Stimulated activated CD8-positive, alpha-beta memory T cell treated with anti-CD3 and anti-CD28 coated beads, Interleukin-7, amount 100 ng/mL, for 48 hours (primary cell): Measurements from ENCODE around the gene VAMP4.
"Not testable (repeated sequence)": the region's sequence is repeated elsewhere in the genome, so short reads cannot be mapped to it uniquely, and the experiment has no call there.

Source experiments
- DNase-seq, 2 donors: peaks; one replicate each; pipeline ENCODE4 v3.0.0-alpha.2; 2020; ENCODE audit warnings: low read depth in 1 of 2; ENCODE audit errors: extremely low read depth in 1 of 2

VAMP4 gene

GRCh38 chr1:171753182-171753581 lies 11.3 kb upstream of the VAMP4 start:
- DNase-seq, result no peak

- DNase-seq, result no peak
These were observed 9.4 kb upstream of the VAMP4 start for GRCh38 chr1:171751221-171751620.

GRCh38 chr1:171748651-171749050 lies 6.8 kb upstream of the VAMP4 start:
- no peak for DNase-seq

GRCh38 chr1:171744986-171745385 lies 3.1 kb upstream of the VAMP4 start:
- no peak for DNase-seq

DNA sequence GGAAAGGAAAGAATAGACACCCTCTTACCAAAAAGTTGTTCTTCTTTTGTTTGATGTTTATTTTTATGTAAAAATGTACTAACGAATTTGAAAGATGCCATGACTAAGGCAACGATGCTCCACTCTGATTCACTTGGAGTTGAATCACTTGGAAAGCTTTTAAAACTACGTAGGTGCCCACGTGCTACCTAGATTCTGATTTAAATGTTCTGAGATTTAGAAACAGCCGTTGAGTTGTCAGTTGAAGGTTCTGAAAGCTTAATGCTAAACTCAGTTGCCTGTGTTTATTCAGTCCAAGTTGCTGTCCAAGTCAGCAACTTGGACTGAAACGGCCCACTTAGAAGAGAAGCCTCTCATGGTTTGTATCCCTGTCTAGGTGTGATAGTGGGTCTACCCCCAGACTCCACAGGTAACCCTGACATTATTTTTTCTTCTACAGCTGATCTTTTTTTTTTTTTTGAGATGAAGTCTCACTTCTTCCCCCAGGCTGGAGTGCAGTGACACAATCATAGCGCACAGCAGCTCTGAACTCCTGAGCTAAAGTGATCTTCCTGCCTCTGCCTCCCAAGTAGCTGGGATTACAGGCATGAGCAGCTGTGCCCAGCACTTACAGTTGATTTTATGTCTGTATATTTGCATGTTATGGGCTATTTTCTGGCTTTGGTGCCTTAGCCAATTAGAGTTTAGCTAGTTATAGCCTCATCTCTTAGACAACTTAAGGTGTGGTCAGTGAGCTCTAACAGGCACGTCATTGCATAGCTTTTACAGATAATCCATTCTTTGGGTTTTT lies 1.4 kb upstream of the VAMP4 start:
- DNase-seq, result no peak

DNA sequence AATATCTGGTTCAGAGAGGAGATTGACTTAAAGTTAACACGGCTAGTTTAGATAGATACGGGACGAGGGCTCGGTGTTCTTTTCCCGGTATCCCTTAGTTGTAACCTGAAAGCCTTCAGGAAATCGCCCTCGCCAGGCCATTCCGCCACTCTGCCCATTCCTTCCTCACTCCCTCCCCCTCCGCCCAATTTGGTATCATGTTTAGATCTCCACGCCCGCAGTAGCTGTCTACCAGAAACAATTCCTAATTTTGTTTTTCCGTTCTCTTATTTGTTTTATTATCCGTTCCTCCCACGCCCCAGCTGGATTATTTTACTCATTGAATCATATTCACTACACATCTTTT lies 685 bp upstream of the VAMP4 start:
- DNase-seq, result no peak

DNA sequence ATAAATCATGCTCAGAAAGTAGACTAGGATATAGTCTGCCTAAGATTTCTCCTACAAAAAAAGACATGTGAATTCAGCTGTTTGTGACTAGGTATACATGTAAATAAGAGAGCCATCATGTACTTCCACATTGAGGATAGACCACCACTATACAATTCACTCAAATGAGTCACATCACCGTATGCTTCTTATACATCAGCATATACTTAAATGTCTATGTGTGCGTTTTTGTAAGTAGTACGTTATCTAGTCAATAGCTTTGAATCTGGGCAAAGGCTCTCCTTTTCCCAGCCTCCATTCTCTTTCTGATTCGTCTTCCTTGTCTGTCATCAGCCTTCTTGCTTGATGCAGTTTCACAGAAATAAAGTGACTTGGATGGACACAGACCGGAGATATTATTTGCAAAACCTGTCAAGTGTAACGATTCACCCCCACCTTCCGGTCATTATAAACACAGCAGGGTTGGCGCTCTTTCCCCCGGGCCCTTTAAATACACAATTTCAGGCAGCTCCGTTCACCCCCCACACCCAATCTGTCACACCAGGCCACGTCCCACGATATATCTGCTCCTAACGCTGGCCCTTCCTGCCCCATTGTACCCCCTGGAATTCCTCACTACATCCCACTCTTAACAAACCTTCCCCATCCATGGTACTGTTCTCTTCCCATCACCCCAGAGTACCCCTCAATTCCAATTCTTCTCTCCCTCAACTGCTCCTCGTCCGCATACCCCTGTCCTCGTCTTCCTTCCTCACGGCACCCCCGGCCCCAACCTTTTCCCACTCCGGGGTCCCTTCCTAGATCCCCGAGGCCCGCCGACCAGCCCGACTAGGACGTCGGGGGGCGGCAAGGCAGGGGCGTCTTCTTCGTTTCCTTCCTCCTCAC lies 636 bp downstream of the VAMP4 start:
- peak in 1 of 2 donors; percentile 16 for DNase-seq

GRCh38 chr1:171740356-171740863 lies 1.5 kb downstream of the VAMP4 start:
- DNase-seq, result no peak

DNA sequence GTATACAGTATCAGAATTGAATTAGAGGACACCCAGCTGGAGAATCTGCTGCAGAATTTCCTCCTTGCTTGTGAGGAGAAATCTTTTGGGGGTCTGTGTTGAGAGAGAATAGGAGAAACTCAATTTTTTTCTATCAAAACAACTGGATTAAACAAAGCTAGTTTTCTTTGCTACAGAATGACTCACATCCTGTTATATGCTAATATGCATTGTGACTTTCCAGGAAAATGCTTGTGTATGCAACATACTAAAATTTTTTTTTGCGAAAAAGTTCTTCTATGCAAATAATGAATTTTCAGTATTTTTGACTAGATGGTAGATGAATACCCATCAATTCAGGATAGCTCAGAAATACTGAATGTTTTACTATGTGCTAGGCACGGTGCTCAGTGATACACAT lies 2.2 kb downstream of the VAMP4 start:
- no peak for DNase-seq

GRCh38 chr1:171738911-171739310 lies 3.0 kb downstream of the VAMP4 start:
- DNase-seq, result no peak

DNA sequence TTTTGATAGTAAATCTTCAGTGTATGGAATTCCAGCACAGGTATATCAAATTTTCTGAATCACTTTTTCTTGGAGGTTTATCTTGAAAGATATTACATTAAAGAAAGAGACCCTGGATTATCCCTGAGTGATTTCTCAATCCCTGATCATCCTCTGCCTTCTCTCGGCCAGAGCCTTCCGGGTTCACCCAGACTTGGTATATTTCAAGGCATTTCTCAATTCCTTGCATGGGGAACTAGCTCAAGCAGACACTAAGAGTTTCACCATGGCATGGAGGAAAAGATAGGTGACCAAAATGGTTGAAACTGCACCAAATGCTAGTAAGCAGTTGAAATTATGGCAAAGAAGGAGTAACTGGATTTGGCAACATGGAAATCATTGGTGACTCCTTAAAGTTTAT lies 5.7 kb downstream of the VAMP4 start:
- no peak for DNase-seq

- no peak for DNase-seq
These were observed 11.8 kb downstream of the VAMP4 start for GRCh38 chr1:171730052-171730451.

DNA sequence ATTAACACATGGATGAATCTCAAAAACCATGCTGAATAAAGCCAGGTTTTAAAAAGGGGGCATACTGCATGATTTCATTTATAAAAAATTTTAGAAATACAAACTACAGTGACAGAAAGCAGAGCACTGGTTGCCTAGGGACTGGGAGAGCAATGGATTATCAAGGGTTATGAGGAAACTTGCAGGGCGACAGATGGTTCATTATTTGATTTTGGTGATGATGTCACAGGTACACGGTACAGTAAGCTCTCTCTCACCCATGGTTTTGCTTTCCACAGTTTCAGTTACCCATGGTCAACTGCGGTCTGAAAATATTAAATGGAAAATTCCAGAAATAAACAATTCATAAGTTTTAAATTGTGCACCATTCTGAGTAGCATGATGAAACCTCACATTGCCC lies 14.1 kb downstream of the VAMP4 start:
- DNase-seq, result no peak

DNA sequence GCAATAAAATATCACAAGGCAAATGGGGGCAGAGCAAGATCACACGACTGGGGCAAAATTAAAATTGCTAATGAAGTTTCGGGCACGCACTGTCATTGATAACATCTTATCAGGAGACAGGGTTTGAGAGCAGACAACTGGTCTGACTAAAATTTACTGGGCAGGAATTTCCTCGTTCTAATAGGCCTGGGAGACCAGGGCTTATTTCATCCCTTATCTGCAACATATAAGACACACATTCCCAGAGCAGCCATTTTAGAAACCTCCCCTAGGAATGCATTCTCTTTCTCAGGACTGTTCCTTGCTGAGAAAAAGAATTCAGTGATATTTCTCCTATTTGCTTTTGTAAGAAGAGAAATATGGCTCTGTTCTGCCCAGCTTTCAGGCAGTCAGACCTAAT lies 18.7 kb downstream of the VAMP4 start:
- DNase-seq, result not testable (repeated sequence)

DNA sequence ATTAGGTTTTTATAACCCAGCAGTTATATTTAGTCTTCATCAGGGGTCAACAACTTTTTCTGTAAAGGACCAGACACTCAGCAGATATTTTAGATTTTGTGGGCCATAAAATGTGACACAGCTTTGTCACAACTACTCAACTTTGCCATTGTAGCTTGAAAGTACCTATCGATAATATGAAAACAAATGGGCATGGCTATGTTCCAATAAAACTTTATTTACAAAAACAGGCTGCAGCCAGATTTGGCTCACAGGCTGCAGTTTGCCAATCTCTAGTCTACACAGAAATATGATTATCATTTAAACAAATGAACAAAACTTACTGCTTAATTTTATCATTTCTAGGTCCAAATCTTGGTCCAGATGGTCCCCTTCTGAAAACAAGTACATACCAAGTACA lies 23.0 kb downstream of the VAMP4 start:
- no peak for DNase-seq

GRCh38 chr1:171718216-171718615 lies 23.6 kb downstream of the VAMP4 start:
- no peak for DNase-seq

DNA sequence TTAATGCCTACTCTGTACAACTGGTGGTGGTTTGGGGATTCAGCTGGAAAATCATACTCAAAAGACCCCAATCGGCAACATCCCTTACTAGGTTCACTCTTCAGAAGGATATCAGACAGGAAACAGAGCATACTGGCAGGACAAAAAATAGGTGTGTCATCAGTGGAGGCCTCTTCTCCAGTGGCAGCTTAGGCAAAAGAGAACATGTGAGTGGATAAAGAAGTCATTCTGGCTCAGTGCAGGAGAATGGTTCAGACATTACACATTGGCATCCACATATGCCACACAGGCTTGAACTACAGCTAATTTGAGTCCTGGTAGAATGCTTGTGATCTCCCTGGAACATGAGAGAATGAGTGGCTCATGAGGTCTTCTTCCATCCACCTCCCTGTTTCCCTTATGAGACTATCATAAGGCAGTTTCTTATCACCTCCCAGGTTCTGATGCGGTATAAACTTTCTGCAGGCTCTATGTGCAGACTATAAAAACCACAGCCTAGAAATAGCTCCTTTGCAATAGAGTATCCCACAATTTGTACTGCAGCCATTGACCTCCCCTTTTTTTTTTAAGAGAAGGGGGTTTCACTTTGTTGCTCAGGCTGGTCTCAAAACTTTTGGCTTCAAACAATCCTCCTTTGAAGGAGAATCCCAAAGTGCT lies 24.7 kb downstream of the VAMP4 start:
- DNase-seq, result no peak

DNA sequence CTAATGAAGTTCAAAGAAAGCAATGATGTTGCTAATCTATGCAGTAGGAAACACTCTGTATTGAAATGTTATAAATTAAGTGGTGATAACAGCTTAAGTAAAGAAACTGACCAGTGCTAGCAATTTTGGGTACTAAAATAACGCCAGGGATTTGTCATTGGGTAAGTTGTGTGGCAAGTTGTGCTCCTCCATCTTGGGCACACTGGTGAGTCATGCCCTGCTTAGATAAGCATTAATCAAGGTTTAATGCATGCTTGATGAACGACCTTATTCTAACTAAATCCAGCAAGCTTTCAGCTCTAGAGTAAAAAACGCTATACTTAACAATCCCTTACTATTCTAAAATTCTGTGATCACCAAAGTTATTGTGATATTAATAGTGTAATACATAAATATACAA lies 25.2 kb downstream of the VAMP4 start:
- DNase-seq, result no peak

- no peak for DNase-seq
These were observed 26.0 kb downstream of the VAMP4 start for GRCh38 chr1:171715813-171716251.

- no peak for DNase-seq
These were observed 29.5 kb downstream of the VAMP4 start for GRCh38 chr1:171712341-171712740.

DNA sequence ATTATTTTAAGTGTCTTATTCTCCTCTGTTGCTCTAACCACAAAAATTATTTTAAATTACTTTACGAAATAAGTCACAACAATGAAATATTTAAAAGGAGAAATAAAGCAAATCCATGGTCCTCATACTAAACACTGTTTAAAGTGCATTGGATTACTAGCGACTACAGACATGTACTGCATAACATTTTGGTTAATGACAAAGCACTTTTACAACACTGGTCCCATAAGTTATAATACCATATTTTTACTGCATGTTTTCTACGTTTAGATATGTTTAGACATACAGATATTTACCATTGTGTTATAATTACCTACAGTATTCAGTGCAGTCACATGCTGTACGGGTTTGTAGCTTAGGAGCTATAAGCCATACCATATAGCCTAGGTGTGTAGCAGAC lies 30.2 kb downstream of the VAMP4 start:
- DNase-seq, result no peak
